Loucy (cell line): ENCODE results near the gene PALD1.

ENCODE experiments used
- H2AFZ ChIP-seq: fragments of 200-600 bp; sonication (generic); 2 replicates; pipeline ENCODE4 v1.6.0; 2016; ENCODE audit warnings: antibody characterized with exemption, mild to moderate bottlenecking, low read length, moderate library complexity
- H3F3A ChIP-seq: fragments of 200-600 bp; 2 replicates; pipeline ENCODE4 v1.6.0; 2016; ENCODE audit warnings: antibody characterized with exemption, low read depth, mild to moderate bottlenecking
- H3K27me3 ChIP-seq: fragments of 200-600 bp; sonication (generic); 2 replicates; pipeline ENCODE4 v1.6.1; 2014; ENCODE audit warnings: low read length, mild to moderate bottlenecking; ENCODE audit not compliant: insufficient read depth, poor library complexity, severe bottlenecking
- H3K36me3 ChIP-seq: fragments of 200-600 bp; sonication (generic); 2 replicates; pipeline ENCODE4 v1.6.1; 2016; ENCODE audit warnings: low read length; ENCODE audit not compliant: insufficient read depth
- H3K4me1 ChIP-seq: fragments of 200-600 bp; sonication (generic); 2 replicates; pipeline ENCODE4 v1.5.1; 2014; ENCODE audit warnings: low read length, mild to moderate bottlenecking; ENCODE audit not compliant: insufficient read depth, poor library complexity, severe bottlenecking
- H3K4me2 ChIP-seq: fragments of 200-600 bp; sonication (generic); 2 replicates; pipeline ENCODE4 v1.6.0; 2014; ENCODE audit warnings: antibody characterized with exemption, low read length, low read depth, mild to moderate bottlenecking; ENCODE audit not compliant: poor library complexity, severe bottlenecking
- H3K4me3 ChIP-seq: fragments of 200-600 bp; sonication (generic); 2 replicates; pipeline ENCODE4 v1.5.1; 2014; ENCODE audit warnings: low read length, mild to moderate bottlenecking, mixed read lengths; ENCODE audit not compliant: poor library complexity, severe bottlenecking
- H3K79me2 ChIP-seq: fragments of 200-600 bp; sonication (generic); 2 replicates; pipeline ENCODE4 v1.6.1; 2014; ENCODE audit warnings: low read length; ENCODE audit not compliant: insufficient read depth
- H3K9ac ChIP-seq: fragments of 200-600 bp; sonication (generic); 2 replicates; pipeline ENCODE4 v1.6.0; 2014; ENCODE audit warnings: mild to moderate bottlenecking, low read depth, low read length, moderate library complexity; ENCODE audit not compliant: poor library complexity, severe bottlenecking
- H3K9me2 ChIP-seq: fragments of 200-600 bp; sonication (generic); replicated peaks from 2 replicates; pipeline ENCODE4 v1.6.1; 2016; ENCODE audit warnings: low read depth, low read length, mixed read lengths
- H3K9me3 ChIP-seq: fragments of 200-600 bp; sonication (generic); 2 replicates; pipeline ENCODE4 v1.6.1; 2014; ENCODE audit warnings: mild to moderate bottlenecking, antibody characterized with exemption, low read length, low read depth; ENCODE audit not compliant: insufficient read depth
- H4K20me1 ChIP-seq: fragments of 200-600 bp; sonication (generic); 2 replicates; pipeline ENCODE4 v1.6.0; 2014; ENCODE audit warnings: antibody characterized with exemption, low read length, mild to moderate bottlenecking; ENCODE audit not compliant: insufficient read depth, poor library complexity, severe bottlenecking
- EZH2phosphoT487 ChIP-seq: fragments of 200-600 bp; IDR thresholded peaks from 2 replicates; pipeline ENCODE4 v1.6.1; 2018; ENCODE audit warnings: antibody characterized with exemption, mild to moderate bottlenecking, moderate library complexity, borderline replicate concordance
- TF ChIP-seq, protein P1 (sequence below): fragments of 200-600 bp; sonication (generic); conservative IDR thresholded peaks from 2 replicates; pipeline ENCODE4 v1.5.1; 2014; ENCODE audit warnings: mild to moderate bottlenecking, antibody characterized with exemption, low read length

Gene PALD1

DNA sequence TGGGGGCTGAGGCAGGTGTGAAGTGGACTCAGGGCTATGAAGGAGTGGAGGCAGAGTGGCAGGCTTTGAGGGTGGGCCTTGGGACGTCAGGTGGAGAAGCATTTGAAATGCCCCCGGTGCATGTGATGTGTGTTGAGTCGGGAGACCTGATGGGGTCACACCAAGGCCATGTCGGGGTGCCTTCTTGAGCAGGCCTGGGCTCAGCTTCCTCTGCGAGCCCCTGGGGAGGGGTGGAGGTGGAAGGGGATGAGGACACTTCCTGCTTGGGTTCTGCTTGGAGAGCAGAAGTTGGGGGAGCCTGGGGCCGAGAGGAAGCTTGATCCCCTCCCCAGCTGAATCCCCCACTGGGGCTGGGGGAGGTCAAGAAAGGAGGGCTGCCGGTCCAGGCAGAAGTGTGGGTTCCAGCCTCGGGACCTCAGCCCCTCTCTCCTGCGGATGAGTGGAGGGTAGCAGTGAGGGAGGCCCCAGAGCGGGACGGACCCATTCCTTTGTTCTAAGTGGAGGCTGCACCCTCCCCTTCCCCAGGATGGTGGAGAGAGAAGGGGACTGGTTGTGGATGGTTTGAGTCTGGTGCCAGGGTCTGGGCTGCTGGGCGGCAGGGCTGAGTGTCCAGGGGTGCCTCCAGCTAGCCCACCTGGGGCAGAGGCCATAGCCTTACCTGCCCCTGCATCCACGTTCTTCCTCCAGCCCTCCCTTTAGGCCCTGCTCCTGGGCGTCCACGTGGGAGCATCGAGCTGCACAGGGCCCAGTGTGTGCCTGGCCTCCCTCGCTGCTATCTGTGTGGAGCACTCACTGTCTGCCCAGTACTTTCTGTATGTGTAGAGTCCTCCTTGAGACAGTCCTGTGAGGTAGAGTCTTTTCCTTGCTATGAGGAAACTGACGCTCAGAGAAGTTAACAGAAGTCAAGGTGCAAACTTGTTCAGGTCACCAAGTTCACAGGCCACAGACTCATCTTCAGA, 87.3 kb downstream of the PALD1 start:
- Histone ChIP-seq H3K79me2 (no peaks in the 10 kb centered on the region), H3K4me2 (peak overlapping the region; percentile 31), H3K9ac (peak overlapping the region; percentile 56), H3K4me3 (no peak overlapping the region), H3F3A (no peaks in the 10 kb centered on the region), H4K20me1 (no peaks in the 10 kb centered on the region), H3K9me3 (no peaks in the 10 kb centered on the region), H3K27me3 (no peaks in the 10 kb centered on the region), H3K4me1 (peaks cover 64% of the 10 kb centered on the region), H2AFZ (no peak overlapping the region), H3K9me2 (no peaks in the 10 kb centered on the region), H3K36me3 (no peaks in the 10 kb centered on the region)
- TF ChIP-seq, protein P1, sequence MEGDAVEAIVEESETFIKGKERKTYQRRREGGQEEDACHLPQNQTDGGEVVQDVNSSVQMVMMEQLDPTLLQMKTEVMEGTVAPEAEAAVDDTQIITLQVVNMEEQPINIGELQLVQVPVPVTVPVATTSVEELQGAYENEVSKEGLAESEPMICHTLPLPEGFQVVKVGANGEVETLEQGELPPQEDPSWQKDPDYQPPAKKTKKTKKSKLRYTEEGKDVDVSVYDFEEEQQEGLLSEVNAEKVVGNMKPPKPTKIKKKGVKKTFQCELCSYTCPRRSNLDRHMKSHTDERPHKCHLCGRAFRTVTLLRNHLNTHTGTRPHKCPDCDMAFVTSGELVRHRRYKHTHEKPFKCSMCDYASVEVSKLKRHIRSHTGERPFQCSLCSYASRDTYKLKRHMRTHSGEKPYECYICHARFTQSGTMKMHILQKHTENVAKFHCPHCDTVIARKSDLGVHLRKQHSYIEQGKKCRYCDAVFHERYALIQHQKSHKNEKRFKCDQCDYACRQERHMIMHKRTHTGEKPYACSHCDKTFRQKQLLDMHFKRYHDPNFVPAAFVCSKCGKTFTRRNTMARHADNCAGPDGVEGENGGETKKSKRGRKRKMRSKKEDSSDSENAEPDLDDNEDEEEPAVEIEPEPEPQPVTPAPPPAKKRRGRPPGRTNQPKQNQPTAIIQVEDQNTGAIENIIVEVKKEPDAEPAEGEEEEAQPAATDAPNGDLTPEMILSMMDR, result no peak
- TF ChIP-seq EZH2phosphoT487, result no peak

DNA sequence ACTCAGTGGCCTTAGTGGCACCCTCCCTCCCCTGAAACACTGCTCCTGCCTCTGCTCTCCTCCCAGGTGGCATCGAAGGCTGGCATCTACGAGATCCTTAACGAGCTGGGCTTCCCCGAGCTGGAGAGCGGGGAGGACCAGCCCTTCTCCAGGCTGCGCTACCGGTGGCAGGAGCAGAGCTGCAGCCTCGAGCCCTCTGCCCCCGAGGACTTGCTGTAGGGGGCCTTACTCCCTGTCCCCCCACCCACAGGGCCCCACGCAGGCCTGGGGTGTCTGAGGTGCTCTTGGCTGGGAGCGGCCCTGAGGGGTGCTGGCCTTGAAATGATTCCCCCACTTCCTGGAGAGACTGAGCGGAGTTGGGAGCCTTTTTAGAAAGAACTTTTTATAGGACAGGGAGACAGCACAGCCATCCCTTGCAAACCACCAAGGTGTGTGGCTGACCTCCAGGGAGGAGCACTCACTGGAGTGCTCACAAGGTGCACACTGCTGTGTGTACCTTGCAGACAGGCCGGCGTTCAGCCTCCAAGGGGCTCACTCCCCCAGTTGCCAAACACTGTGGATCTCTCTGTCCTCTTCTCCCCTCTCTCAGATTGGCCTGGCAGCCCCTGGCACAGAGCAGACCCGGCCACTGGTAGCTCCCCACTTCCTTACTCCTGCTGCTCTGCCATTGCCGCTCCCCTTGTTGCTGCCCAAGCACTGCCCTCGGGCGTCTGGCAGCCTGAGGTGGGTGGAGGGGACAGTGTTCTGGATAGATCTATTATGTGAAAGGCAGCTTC, 88.1 kb downstream of the PALD1 start:
- no peaks in the 10 kb centered on the region for H3F3A ChIP-seq
- no peaks in the 10 kb centered on the region for H3K9me3 ChIP-seq
- no peaks in the 10 kb centered on the region for H3K79me2 ChIP-seq
- H3K27me3 ChIP-seq, result no peaks in the 10 kb centered on the region
- H3K9ac ChIP-seq, result no peak overlapping the region
- no peaks in the 10 kb centered on the region for H3K9me2 ChIP-seq
- H4K20me1 ChIP-seq, result no peaks in the 10 kb centered on the region
- H3K4me2 ChIP-seq, result no peak overlapping the region
- TF ChIP-seq, protein P1, result no peak
- no peak for TF ChIP-seq EZH2phosphoT487
- H2AFZ ChIP-seq, result no peak overlapping the region
- H3K4me3 ChIP-seq, result no peak overlapping the region
- peaks cover 61% of the 10 kb centered on the region for H3K4me1 ChIP-seq
- no peaks in the 10 kb centered on the region for H3K36me3 ChIP-seq

DNA sequence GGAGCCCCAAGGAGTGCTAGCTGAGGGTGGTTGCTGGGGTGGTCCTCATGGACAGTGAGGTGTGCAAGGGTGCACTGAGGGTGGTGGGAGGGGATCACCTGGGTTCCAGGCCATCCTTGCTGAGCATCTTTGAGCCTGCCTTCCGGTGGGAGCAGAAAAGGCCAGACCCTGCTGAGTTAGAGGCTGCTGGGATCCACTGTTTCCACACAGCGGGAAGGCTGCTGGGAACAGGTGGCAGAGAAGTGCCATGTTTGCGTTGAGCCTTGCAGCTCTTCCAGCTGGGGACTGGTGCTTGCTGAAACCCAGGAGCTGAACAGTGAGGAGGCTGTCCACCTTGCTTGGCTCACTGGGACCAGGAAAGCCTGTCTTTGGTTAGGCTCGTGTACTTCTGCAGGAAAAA, 89.0 kb downstream of the PALD1 start:
- Histone ChIP-seq H4K20me1 (no peaks in the 10 kb centered on the region), H3K4me3 (no peak overlapping the region), H3K36me3 (no peaks in the 10 kb centered on the region), H3K27me3 (no peaks in the 10 kb centered on the region), H2AFZ (no peak overlapping the region), H3K9me3 (no peaks in the 10 kb centered on the region), H3K79me2 (no peaks in the 10 kb centered on the region), H3F3A (no peaks in the 10 kb centered on the region), H3K9ac (no peak overlapping the region), H3K4me2 (no peak overlapping the region), H3K4me1 (peaks cover 59% of the 10 kb centered on the region), H3K9me2 (no peaks in the 10 kb centered on the region)
- TF ChIP-seq, protein P1, result no peak
- no peak for TF ChIP-seq EZH2phosphoT487
